ENCODE results near the gene SCFD2.

The SCFD2 gene

DNA sequence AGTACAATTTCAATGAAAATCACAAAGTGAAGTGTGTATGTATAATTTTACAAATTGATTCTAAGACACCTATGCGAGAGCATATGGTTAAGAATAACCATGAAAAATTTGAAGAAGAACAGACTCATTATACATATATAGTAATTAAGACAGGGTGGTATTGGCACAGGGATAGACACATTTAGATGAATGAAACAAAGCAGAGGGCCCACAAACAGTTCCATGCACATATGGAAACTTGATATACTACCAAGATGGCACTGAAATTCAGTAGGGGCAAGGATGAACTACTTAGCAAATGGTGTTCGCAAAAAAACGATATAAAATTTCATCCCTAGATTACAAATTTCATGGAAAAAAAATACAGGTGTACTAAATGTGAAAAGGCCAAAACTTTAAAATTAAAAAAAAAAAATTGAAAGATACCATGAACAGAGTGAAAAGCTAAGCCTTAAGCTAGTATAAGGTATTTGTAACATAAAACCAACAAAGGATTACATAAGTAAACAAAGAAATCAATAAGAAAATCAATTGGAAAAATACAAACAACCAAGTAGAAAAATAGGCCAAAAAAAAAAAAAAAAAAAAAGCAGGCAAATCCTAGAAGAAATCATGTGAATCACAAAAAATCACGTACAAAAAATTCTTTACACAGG, 418.3 kb downstream of the SCFD2 start:
- Mint-ChIP-seq H3K4me1 (ENCODE audit: low read depth in 2 of 2) (peaks cover 0 to 2% of the 10 kb centered on the region in 2 donors), H3K4me3 (no peak overlapping the region), H3K9me3 (no peaks in the 10 kb centered on the region), H3K27ac (no peak overlapping the region), H3K36me3 (ENCODE audit: insufficient read depth) (no peaks in the 10 kb centered on the region), H3K27me3 (no peaks in the 10 kb centered on the region)
- DNase-seq, result no peak
- ATAC-seq (replicated peaks), result no peak

GRCh38 chr4:52946855-52947254, 419.0 kb downstream of the SCFD2 start:
- ATAC-seq (replicated peaks) (no peak), DNase-seq (no peak)
- Mint-ChIP-seq H3K4me3 (no peak overlapping the region), H3K4me1 (ENCODE audit: low read depth in 2 of 2) (peaks cover 0 to 2% of the 10 kb centered on the region in 2 donors), H3K27me3 (no peaks in the 10 kb centered on the region), H3K36me3 (ENCODE audit: insufficient read depth) (no peaks in the 10 kb centered on the region), H3K9me3 (no peaks in the 10 kb centered on the region), H3K27ac (no peak overlapping the region)

DNA sequence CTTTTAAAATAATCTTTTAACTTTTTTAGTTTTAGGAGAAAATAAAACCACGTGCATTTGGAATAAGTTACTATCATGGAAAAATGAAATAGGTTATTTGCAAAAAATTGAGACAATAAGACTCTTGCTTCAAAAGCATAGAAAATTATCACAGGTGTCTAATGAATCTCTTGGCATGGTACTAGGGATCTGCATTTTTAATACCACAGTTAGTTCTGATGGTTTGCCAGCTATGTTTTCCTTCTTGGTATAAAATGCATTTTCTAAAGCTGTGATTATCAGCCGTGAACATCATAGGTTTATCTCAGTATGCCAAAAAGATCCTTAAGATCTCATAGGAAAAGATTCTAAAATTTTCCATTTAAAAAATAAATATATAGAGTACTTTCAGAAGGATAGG, 419.9 kb downstream of the SCFD2 start:
- DNase-seq, result no peak
- no peak overlapping the region for H3K27ac Mint-ChIP-seq
- H3K4me3 Mint-ChIP-seq, result no peak overlapping the region
- no peaks in the 10 kb centered on the region for H3K9me3 Mint-ChIP-seq
- H3K27me3 Mint-ChIP-seq, result no peaks in the 10 kb centered on the region
- ATAC-seq (replicated peaks), result no peak
- H3K4me1 Mint-ChIP-seq (ENCODE audit: low read depth in 2 of 2), result peaks cover 0 to 2% of the 10 kb centered on the region in 2 donors
- no peaks in the 10 kb centered on the region for H3K36me3 Mint-ChIP-seq (ENCODE audit: insufficient read depth)

GRCh38 chr4:52945326-52945898, 420.4 kb downstream of the SCFD2 start:
- no peaks in the 10 kb centered on the region for H3K36me3 Mint-ChIP-seq (ENCODE audit: insufficient read depth)
- H3K27me3 Mint-ChIP-seq, result no peaks in the 10 kb centered on the region
- H3K9me3 Mint-ChIP-seq, result no peaks in the 10 kb centered on the region
- H3K27ac Mint-ChIP-seq, result no peak overlapping the region
- DNase-seq (no peak), ATAC-seq (replicated peaks) (no peak)
- peaks cover 0 to 2% of the 10 kb centered on the region in 2 donors for H3K4me1 Mint-ChIP-seq (ENCODE audit: low read depth in 2 of 2)
- no peak overlapping the region for H3K4me3 Mint-ChIP-seq

DNA sequence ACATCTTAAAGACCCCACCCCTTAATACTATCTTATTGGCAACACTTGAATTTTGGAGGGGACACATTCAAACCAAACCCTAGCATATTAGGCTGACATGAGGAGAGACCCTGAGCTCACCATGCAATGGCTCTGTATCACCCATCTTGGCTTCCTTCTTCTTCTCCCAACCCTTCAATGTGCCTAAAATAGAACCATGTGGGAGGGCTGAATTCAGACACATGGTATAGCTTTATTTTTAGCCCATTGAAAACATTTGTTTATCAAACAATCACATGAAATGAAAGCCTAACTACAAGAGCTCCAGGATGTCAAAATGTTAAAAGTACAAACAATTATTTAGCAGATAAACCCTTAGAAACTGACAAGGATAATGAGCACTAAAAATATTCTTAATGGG, 422.2 kb downstream of the SCFD2 start:
- DNase-seq (no peak), ATAC-seq (replicated peaks) (no peak)
- Mint-ChIP-seq H3K27me3 (no peaks in the 10 kb centered on the region), H3K36me3 (ENCODE audit: insufficient read depth) (no peaks in the 10 kb centered on the region), H3K27ac (no peak overlapping the region), H3K9me3 (no peaks in the 10 kb centered on the region), H3K4me3 (no peak overlapping the region), H3K4me1 (ENCODE audit: low read depth in 2 of 2) (no peaks in the 10 kb centered on the region)

DNA sequence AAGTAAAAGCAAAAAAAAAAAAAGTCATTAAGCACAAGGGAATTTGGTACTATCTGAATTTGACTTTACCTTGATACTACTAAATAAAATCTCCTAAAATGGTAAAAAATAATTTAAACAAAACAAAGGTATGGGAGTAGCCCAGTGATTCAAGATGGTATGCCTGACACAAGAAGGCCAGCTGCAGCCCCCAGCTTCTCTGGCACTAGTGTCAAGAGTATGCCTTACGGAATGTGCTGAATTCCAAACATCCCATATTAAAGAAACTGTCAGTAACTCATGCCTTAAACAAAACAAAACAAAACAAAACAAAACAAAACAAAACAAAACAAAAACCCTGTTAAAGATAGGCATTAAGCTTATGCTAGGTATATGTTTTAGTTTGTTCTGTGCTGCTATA, 422.9 kb downstream of the SCFD2 start:
- H3K27ac Mint-ChIP-seq, result no peak overlapping the region
- no peak overlapping the region for H3K4me3 Mint-ChIP-seq
- H3K36me3 Mint-ChIP-seq (ENCODE audit: insufficient read depth), result no peaks in the 10 kb centered on the region
- no peaks in the 10 kb centered on the region for H3K27me3 Mint-ChIP-seq
- no peaks in the 10 kb centered on the region for H3K9me3 Mint-ChIP-seq
- ATAC-seq (replicated peaks), result no peak
- H3K4me1 Mint-ChIP-seq (ENCODE audit: low read depth in 2 of 2), result no peaks in the 10 kb centered on the region
- DNase-seq, result no peak

DNA sequence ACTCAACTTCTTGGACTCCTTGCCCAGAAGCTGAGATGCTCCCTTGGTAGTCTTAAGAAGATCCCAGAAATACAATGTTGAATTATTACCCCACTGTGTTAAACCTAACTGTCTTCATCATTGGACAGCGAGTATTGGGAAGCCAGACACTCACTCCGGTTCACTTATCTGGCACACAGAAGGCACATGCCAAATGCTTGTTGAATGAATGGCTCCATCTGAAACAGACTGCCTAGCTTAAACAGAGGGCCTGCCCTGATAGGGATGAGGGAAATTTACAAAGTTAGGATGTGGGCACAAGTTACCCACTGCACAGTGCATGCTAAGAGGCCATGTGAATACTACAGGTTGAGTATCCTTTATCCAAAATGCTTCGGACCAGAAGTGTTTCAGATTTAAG, 424.4 kb downstream of the SCFD2 start:
- Mint-ChIP-seq H3K27me3 (no peaks in the 10 kb centered on the region), H3K9me3 (no peaks in the 10 kb centered on the region), H3K4me3 (no peak overlapping the region), H3K36me3 (ENCODE audit: insufficient read depth) (no peaks in the 10 kb centered on the region), H3K27ac (no peak overlapping the region), H3K4me1 (ENCODE audit: low read depth in 2 of 2) (no peaks in the 10 kb centered on the region)
- DNase-seq (no peak), ATAC-seq (replicated peaks) (no peak)

DNA sequence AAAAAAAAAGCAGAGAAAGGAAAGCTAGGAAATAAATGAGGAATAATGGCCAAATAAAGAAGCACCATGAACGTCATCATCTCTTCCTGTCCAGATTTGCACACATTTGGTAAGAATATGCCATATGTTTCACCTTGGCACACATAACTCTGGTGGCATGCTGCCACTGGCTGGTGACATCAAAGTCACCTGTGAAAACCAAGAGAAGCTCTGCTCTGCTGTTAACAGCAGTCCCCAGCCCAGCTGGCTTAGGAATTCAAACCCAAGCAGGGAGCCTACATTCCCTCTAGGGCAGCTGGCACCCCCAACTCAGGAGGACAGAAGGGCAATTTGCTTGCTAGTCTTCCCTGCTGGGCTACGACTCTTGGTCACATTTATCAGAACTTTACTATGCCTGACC, 426.1 kb downstream of the SCFD2 start:
- H3K4me1 Mint-ChIP-seq (ENCODE audit: low read depth in 2 of 2), result no peaks in the 10 kb centered on the region
- H3K4me3 Mint-ChIP-seq, result no peak overlapping the region
- H3K9me3 Mint-ChIP-seq, result no peaks in the 10 kb centered on the region
- DNase-seq (no peak), ATAC-seq (replicated peaks) (no peak)
- H3K36me3 Mint-ChIP-seq (ENCODE audit: insufficient read depth), result peaks cover 2% of the 10 kb centered on the region
- H3K27me3 Mint-ChIP-seq, result no peaks in the 10 kb centered on the region
- no peak overlapping the region for H3K27ac Mint-ChIP-seq

GRCh38 chr4:52939325-52939724, 426.5 kb downstream of the SCFD2 start:
- Mint-ChIP-seq H3K36me3 (ENCODE audit: insufficient read depth) (peaks cover 2% of the 10 kb centered on the region), H3K4me3 (no peak overlapping the region), H3K27me3 (no peaks in the 10 kb centered on the region), H3K27ac (no peak overlapping the region), H3K4me1 (ENCODE audit: low read depth in 2 of 2) (no peaks in the 10 kb centered on the region), H3K9me3 (no peaks in the 10 kb centered on the region)
- DNase-seq, result no peak
- ATAC-seq (replicated peaks), result no peak

GRCh38 chr4:52937829-52938228, 428.0 kb downstream of the SCFD2 start:
- H3K27me3 Mint-ChIP-seq, result no peaks in the 10 kb centered on the region

DNA sequence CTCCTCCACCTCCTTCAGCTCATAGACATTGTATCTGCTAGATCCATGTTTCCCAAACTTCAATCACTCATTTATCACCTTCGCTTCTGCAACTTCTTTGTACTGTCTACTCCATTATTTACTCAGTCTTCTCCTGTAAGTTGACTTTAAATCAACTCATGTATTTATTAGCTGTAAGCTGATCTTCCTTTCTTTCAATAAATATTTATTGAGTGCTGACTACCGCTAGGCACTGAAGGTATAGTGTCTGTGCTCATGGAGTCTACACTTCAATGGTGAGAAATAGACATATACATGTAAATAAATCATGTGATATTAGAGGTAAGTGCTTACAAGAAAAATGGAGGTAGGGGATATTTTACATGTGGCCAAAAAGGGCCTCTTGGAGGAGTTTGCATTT, 429.1 kb downstream of the SCFD2 start:
- no peak for DNase-seq
- Mint-ChIP-seq H3K4me1 (ENCODE audit: low read depth in 2 of 2) (peaks cover 0 to 12% of the 10 kb centered on the region in 2 donors), H3K27ac (no peak overlapping the region), H3K36me3 (ENCODE audit: insufficient read depth) (peaks cover 2% of the 10 kb centered on the region), H3K9me3 (no peaks in the 10 kb centered on the region), H3K4me3 (no peak overlapping the region), H3K27me3 (no peaks in the 10 kb centered on the region)
- no peak for ATAC-seq (replicated peaks)

More at GRCh38 chr4:52937829-52938228, 428.0 kb downstream of the SCFD2 start:
- no peak overlapping the region for H3K4me3 Mint-ChIP-seq
- DNase-seq (no peak), ATAC-seq (replicated peaks) (no peak)
- no peaks in the 10 kb centered on the region for H3K9me3 Mint-ChIP-seq
- H3K27ac Mint-ChIP-seq, result no peak overlapping the region
- H3K4me1 Mint-ChIP-seq (ENCODE audit: low read depth in 2 of 2), result peaks cover 0 to 9% of the 10 kb centered on the region in 2 donors
- peaks cover 2% of the 10 kb centered on the region for H3K36me3 Mint-ChIP-seq (ENCODE audit: insufficient read depth)

- H3K4me3 Mint-ChIP-seq, result no peak overlapping the region
- H3K36me3 Mint-ChIP-seq (ENCODE audit: insufficient read depth), result peaks cover 2% of the 10 kb centered on the region
- peaks cover 0 to 12% of the 10 kb centered on the region in 2 donors for H3K4me1 Mint-ChIP-seq (ENCODE audit: low read depth in 2 of 2)
- no peaks in the 10 kb centered on the region for H3K9me3 Mint-ChIP-seq
- H3K27ac Mint-ChIP-seq, result no peak overlapping the region
- DNase-seq, result no peak
- no peak for ATAC-seq (replicated peaks)
- no peaks in the 10 kb centered on the region for H3K27me3 Mint-ChIP-seq
Measured at GRCh38 chr4:52935317-52935716, 430.5 kb downstream of the SCFD2 start.

DNA sequence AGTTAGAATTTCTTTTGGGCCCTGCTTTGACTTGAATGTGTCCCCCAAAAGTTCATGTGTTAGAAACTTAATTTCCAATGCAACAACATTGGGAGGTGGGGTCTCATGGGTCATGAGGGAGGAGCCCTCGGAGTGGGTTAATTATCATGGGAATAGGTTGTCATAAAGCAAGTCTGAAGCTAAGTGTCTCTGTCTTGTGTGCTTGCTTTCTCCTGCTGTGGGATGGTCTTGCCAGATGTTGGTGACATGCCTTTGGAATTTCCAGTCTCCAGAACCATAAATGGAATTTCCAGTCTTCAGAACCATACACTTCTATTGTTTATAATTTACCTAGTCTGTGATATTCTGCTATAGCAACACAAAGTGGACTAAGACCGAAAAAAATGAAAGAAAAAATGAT, 432.1 kb downstream of the SCFD2 start:
- Mint-ChIP-seq H3K9me3 (no peaks in the 10 kb centered on the region), H3K4me1 (ENCODE audit: low read depth in 2 of 2) (peaks cover 0 to 12% of the 10 kb centered on the region in 2 donors), H3K27me3 (no peaks in the 10 kb centered on the region), H3K27ac (no peak overlapping the region), H3K36me3 (ENCODE audit: insufficient read depth) (peaks cover 2% of the 10 kb centered on the region), H3K4me3 (no peak overlapping the region)
- ATAC-seq (replicated peaks), result no peak
- no peak for DNase-seq

GRCh38 chr4:52932591-52933470, 433.0 kb downstream of the SCFD2 start:
- Mint-ChIP-seq H3K9me3 (no peaks in the 10 kb centered on the region), H3K27me3 (no peaks in the 10 kb centered on the region), H3K27ac (peak overlapping the region in 1 of 2 donors; percentile 57)

More at GRCh38 chr4:52932591-52933470, 433.0 kb downstream of the SCFD2 start:
- Mint-ChIP-seq H3K4me3 (no peak overlapping the region), H3K4me1 (ENCODE audit: low read depth in 2 of 2) (peaks cover 0 to 12% of the 10 kb centered on the region in 2 donors), H3K36me3 (ENCODE audit: insufficient read depth) (peaks cover 2% of the 10 kb centered on the region)
- DNase-seq, result no peak
- no peak for ATAC-seq (replicated peaks)

Measured in effector memory CD8-positive, alpha-beta T cell (primary cell).